Urinary bladder (tissue), 4 donors: ENCODE measurements around the gene ASAP2. TPM values are rescaled to one million over a fixed set of nuclear protein-coding genes. Genes with fewer than 3 reads are reported as not detected.

Source experiments
- DNase-seq: peaks from one replicate; pipeline ENCODE4 v3.0.0-alpha.2; 2015; ENCODE audit errors: extremely low spot score
- H3K27ac ChIP-seq: one replicate; pipeline ENCODE4 v1.5.1; 2013; ENCODE audit warnings: low read depth, mild to moderate bottlenecking, moderate library complexity
- H3K36me3 ChIP-seq: one replicate; pipeline ENCODE4 v1.6.1; 2013; ENCODE audit warnings: mild to moderate bottlenecking, moderate library complexity; ENCODE audit not compliant: insufficient read depth
- H3K4me1 ChIP-seq: one replicate; pipeline ENCODE4 v1.6.1; 2013; ENCODE audit warnings: mild to moderate bottlenecking, moderate library complexity; ENCODE audit not compliant: insufficient read depth
- H3K4me3 ChIP-seq: one replicate; pipeline ENCODE4 v1.5.1; 2013; ENCODE audit warnings: low read depth, low read length
- WGBS: extraction: QIAGEN DNeasy Blood & Tissue Kit; methylation state at CpG from one replicate; pipeline ENCODE4 v1.1.7; 2013; 5-methylcytosine and 5-hydroxymethylcytosine counted together
- polyA plus RNA-seq: library from polyadenylated mRNA; stranded (reverse); fragments of 200-250 nt; gene quantifications from one replicate; pipeline ENCODE4 v1.2.3, GENCODE V29; 2013
- total RNA-seq: library from RNA; depleted of rRNA; stranded (reverse); fragments of >200 nt; gene quantifications from one replicate; pipeline ENCODE4 v1.2.3, GENCODE V29; 2014
- donor health status: healthy with polysubstance abuse.
- donor health status: healthy.

The ASAP2 gene
- total and polyA plus RNA-seq, 2 donors, result 10.2 to 34.8 TPM

- Histone ChIP-seq H3K36me3 (no peaks in the 10 kb centered on the region), H3K27ac (no peak overlapping the region), H3K4me1 (no peaks in the 10 kb centered on the region), H3K4me3 (no peak overlapping the region)
- WGBS, result 93% methylated on average over 6 of the region's 6 CpGs
- no peak for DNase-seq
Observed at GRCh38 chr2:9294764-9295163, 88.2 kb downstream of the ASAP2 start.

GRCh38 chr2:9296559-9296958, 89.9 kb downstream of the ASAP2 start:
- Histone ChIP-seq H3K4me3 (no peak overlapping the region), H3K4me1 (no peaks in the 10 kb centered on the region), H3K27ac (no peak overlapping the region), H3K36me3 (no peaks in the 10 kb centered on the region)
- DNase-seq, result no peak
- WGBS, result 96% methylated on average over 4 of the region's 4 CpGs

GRCh38 chr2:9297156-9297555, 90.5 kb downstream of the ASAP2 start:
- 31% methylated on average over 6 of the region's 6 CpGs for whole genome bisulfite sequencing
- no peak for DNase-seq
- H3K27ac ChIP-seq, result no peak overlapping the region
- no peaks in the 10 kb centered on the region for H3K4me1 ChIP-seq
- no peak overlapping the region for H3K4me3 ChIP-seq
- H3K36me3 ChIP-seq, result no peaks in the 10 kb centered on the region

- WGBS, result 68% methylated on average over 7 of the region's 7 CpGs
- Histone ChIP-seq H3K4me3 (no peak overlapping the region), H3K4me1 (no peaks in the 10 kb centered on the region), H3K27ac (no peak overlapping the region), H3K36me3 (no peaks in the 10 kb centered on the region)
- no peak for DNase-seq
Observed at GRCh38 chr2:9297807-9298206, 91.2 kb downstream of the ASAP2 start.

GRCh38 chr2:9298583-9298982, 92.0 kb downstream of the ASAP2 start:
- Histone ChIP-seq H3K4me1 (no peaks in the 10 kb centered on the region), H3K27ac (no peak overlapping the region), H3K4me3 (no peak overlapping the region), H3K36me3 (no peaks in the 10 kb centered on the region)
- no peak for DNase-seq
- 92% methylated on average over 7 of the region's 7 CpGs for whole genome bisulfite sequencing

GRCh38 chr2:9299161-9300100, 92.8 kb downstream of the ASAP2 start:
- Histone ChIP-seq H3K27ac (no peak overlapping the region), H3K36me3 (no peaks in the 10 kb centered on the region), H3K4me3 (no peak overlapping the region), H3K4me1 (no peaks in the 10 kb centered on the region)
- 82% methylated on average over 17 of the region's 17 CpGs for WGBS
- no peak for DNase-seq

GRCh38 chr2:9300214-9300613, 93.6 kb downstream of the ASAP2 start:
- WGBS, result 76% methylated on average over 3 of the region's 3 CpGs
- DNase-seq, result no peak
- no peak overlapping the region for H3K4me3 ChIP-seq
- H3K4me1 ChIP-seq, result no peaks in the 10 kb centered on the region
- H3K36me3 ChIP-seq, result no peaks in the 10 kb centered on the region
- H3K27ac ChIP-seq, result no peak overlapping the region

- no peak overlapping the region for H3K4me3 ChIP-seq
- DNase-seq, result no peak
- H3K36me3 ChIP-seq, result no peaks in the 10 kb centered on the region
- WGBS, result 74% methylated on average over 10 of the region's 10 CpGs
- no peak overlapping the region for H3K27ac ChIP-seq
- no peaks in the 10 kb centered on the region for H3K4me1 ChIP-seq
Observed at GRCh38 chr2:9300829-9301453, 94.3 kb downstream of the ASAP2 start.

- Histone ChIP-seq H3K4me3 (no peak overlapping the region), H3K36me3 (no peaks in the 10 kb centered on the region), H3K4me1 (no peaks in the 10 kb centered on the region), H3K27ac (no peak overlapping the region)
- 96% methylated on average over 2 of the region's 2 CpGs for WGBS
- DNase-seq, result no peak
Observed at GRCh38 chr2:9302755-9303154, 96.1 kb downstream of the ASAP2 start.

- Histone ChIP-seq H3K4me3 (no peak overlapping the region), H3K27ac (no peak overlapping the region), H3K4me1 (no peaks in the 10 kb centered on the region), H3K36me3 (no peaks in the 10 kb centered on the region)
- WGBS, result 90% methylated on average over 11 of the region's 11 CpGs
- no peak for DNase-seq
Observed at GRCh38 chr2:9303528-9304225, 97.1 kb downstream of the ASAP2 start.

- Histone ChIP-seq H3K4me1 (no peaks in the 10 kb centered on the region), H3K36me3 (no peaks in the 10 kb centered on the region), H3K27ac (no peak overlapping the region), H3K4me3 (no peak overlapping the region)
- DNase-seq, result no peak
- WGBS, result 86% methylated on average over 8 of the region's 8 CpGs
Observed at GRCh38 chr2:9306911-9307310, 100.3 kb downstream of the ASAP2 start.

- no peak for DNase-seq
- no peak overlapping the region for H3K27ac ChIP-seq
- H3K36me3 ChIP-seq, result no peaks in the 10 kb centered on the region
- WGBS, result 87% methylated on average over 7 of the region's 7 CpGs
- no peak overlapping the region for H3K4me3 ChIP-seq
- H3K4me1 ChIP-seq, result no peaks in the 10 kb centered on the region
Observed at GRCh38 chr2:9307535-9307934, 100.9 kb downstream of the ASAP2 start.

- Histone ChIP-seq H3K4me1 (no peaks in the 10 kb centered on the region), H3K36me3 (no peaks in the 10 kb centered on the region), H3K4me3 (no peak overlapping the region), H3K27ac (no peak overlapping the region)
- 89% methylated on average over 14 of the region's 14 CpGs for WGBS
- DNase-seq, result no peak
Observed at GRCh38 chr2:9308186-9308955, 101.8 kb downstream of the ASAP2 start.
